Fibroblast of the aortic adventitia (primary cell): ENCODE data around the gene UQCR10. TPM values are rescaled to one million over a fixed set of nuclear protein-coding genes. Genes with fewer than 3 reads are reported as not detected.

ENCODE experiments used
- DNase-seq: peaks from one replicate; pipeline ENCODE4 v3.0.0-alpha.2; 2010; ENCODE audit warnings: low read depth
- H3K4me3 ChIP-seq: 2 replicates; pipeline ENCODE4 v1.5.1; 2011; ENCODE audit warnings: low read depth, mild to moderate bottlenecking, control low read depth, low read length, moderate library complexity
- total RNA-seq: library from RNA; depleted of rRNA; stranded (reverse); fragments of >200 nt; gene quantifications from 2 replicates; pipeline ENCODE4 v1.2.3, GENCODE V29; 2012; ENCODE audit warnings: low replicate concordance
- TF ChIP-seq, protein P1 (sequence below): IDR thresholded peaks from 2 replicates; pipeline ENCODE4 v1.5.1; 2011; ENCODE audit warnings: mild to moderate bottlenecking, low read length, control low read depth, inconsistent platforms; ENCODE audit not compliant: insufficient read depth

UQCR10 gene
- total RNA-seq, 1 donor: 53.2 TPM

DNA sequence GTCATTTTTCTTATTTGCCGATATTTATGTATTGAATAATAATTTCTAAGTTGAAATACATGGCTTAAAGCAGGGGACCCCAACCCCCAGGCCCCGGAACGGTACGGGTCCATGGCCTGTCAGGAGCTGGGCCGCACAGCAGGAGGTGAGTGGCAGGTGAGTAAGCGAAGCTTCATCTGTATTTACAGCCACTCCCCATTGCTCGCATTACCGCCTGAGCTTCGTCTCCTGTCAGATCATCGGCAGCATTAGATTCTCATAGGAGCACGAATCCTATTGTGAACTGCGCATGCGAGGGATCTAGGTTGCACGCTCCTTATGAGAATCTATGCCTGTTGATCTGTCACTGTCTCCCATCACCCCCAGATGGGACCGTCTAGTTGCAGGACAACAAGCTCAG is 4.9 kb upstream of the UQCR10 start:
- DNase-seq: no peak
- TF ChIP-seq, protein P1, sequence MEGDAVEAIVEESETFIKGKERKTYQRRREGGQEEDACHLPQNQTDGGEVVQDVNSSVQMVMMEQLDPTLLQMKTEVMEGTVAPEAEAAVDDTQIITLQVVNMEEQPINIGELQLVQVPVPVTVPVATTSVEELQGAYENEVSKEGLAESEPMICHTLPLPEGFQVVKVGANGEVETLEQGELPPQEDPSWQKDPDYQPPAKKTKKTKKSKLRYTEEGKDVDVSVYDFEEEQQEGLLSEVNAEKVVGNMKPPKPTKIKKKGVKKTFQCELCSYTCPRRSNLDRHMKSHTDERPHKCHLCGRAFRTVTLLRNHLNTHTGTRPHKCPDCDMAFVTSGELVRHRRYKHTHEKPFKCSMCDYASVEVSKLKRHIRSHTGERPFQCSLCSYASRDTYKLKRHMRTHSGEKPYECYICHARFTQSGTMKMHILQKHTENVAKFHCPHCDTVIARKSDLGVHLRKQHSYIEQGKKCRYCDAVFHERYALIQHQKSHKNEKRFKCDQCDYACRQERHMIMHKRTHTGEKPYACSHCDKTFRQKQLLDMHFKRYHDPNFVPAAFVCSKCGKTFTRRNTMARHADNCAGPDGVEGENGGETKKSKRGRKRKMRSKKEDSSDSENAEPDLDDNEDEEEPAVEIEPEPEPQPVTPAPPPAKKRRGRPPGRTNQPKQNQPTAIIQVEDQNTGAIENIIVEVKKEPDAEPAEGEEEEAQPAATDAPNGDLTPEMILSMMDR: no peak
- no peak overlapping the region for H3K4me3 ChIP-seq

DNA sequence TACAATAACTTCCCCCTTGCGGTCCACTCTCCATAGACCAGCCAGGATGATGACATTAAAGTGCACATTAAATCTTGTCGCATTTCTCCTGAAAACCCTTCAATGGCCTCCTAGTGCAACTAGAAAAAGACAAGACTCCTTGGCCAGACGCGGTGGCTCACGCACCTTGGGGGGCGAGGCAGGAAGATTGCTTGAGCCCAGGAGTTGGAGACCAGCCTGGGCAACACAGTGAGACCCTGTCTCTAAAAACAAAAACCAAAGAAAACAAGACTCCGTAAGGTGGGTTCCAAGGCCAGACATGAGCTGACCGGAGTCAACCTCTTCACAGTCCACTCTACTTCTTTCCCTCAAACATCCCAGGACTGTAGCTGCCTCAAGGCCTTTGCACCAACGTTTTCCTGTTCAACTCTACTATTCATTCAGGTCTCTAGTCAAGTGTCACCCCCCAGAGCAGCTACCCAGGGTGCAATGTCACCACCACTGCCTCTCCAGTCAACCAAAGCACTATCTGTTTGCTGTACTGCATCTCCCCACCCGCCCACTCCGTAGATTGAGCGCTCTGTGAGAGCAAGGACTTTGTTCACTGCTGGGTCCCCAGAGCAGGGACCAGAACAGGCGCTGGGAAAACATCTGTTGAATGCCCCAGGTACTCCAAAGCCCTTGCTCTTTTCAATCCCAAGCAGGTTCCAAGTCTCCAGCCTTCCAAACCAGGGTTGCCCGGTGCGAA is 1.1 kb upstream of the UQCR10 start:
- TF ChIP-seq, protein P1: no peak
- H3K4me3 ChIP-seq: peak overlapping the region; percentile 95
- no peak for DNase-seq

DNA sequence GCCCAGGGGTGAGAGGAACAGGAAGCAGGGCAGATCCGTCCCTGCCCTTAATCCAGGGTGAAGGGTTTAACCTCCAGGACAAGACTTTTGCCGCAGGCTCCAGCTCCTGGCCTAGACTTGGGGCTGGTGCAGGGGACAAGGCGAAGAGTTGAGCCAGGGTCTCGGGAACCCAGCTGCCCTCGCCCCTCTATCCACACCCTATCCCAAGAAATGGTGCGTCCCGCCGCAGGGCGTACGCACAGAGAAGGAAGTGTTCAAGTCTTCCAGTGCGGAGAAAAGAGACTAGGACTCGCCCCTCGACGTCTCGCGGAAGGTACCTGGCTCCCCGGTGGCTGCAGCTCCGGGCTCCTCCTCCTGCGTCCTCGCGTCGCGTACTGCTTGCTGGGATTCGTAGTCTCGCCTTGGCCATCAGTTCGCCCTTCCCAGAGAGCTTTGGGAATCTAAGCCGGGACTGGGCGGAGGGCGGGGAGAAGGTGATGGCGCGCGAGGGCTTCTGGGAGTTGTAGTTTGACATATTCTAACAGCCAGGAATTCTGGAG is 468 bp upstream of the UQCR10 start, which contains the start of gene ZMAT5:
TSS of gene ZMAT5 (minus strand) at position 376 of the 539 bp plus-strand sequence. CDS start 18,463 bp downstream, outside the sequence.
- TF ChIP-seq, protein P1: no peak
- H3K4me3 ChIP-seq: peak within 1 kb of the TSS; percentile 100
- DNase-seq: peak; percentile 96

DNA sequence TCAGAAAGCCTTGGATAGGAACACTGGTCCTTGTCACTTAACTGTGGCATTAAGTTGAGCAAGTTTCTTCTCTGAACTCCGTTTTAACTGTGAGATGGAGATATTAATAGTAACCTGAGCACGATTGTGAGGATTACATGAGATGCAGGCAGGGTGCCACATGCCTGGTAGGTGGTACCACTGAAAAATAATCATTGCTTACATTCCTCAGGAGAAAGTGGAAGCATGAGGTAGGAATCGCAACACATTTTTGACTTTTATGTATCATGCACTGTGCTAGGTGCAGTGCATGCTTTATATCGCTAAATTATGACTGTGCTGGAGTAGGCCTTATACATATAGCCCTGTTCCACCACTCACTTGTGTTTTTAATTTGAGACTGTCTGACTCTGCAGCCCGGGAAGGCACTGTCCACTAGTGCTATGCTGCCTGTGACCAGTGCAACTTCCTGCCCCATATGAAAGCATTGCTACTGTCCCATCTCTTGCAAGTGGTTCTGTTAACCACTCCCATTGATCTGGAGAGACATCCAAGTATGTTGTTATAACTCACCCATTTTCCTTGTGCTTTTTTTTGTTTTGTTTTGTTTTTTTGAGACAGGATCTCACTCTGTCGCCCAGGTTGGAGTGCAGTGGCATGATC is 1.0 kb downstream of the UQCR10 start:
- TF ChIP-seq, protein P1: no peak
- no peak for DNase-seq
- peak overlapping the region; percentile 100 for H3K4me3 ChIP-seq

DNA sequence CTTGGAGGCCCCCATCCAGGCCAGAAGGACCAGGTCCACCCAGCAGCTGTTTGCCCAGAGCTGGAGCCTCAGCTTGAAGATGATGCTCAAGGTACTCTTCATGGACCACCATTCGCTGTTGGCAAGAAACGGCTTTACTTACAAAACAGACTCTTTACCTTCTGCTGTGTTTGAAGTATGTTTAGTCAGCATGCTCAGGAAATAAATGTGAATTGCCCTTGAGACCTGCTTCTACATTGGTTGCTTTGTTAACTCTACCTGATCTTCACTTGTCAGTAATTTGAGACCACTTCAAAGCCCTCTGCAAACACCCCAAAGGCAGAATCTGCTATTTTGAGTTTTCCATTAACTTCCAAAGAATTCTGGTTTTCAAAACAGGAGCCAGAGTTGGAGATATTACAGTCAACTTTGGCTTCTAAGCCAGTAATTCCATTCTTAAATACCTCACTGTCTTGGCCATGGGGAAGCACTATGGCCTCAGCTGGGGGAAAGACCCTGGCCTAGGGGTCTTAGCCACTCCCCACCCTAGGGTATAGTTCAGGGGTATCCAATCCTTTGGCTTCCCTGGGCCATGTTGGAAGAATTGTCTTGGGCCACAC is 2.7 kb downstream of the UQCR10 start:
- DNase-seq: no peak
- no peak overlapping the region for H3K4me3 ChIP-seq
- TF ChIP-seq, protein P1: no peak

DNA sequence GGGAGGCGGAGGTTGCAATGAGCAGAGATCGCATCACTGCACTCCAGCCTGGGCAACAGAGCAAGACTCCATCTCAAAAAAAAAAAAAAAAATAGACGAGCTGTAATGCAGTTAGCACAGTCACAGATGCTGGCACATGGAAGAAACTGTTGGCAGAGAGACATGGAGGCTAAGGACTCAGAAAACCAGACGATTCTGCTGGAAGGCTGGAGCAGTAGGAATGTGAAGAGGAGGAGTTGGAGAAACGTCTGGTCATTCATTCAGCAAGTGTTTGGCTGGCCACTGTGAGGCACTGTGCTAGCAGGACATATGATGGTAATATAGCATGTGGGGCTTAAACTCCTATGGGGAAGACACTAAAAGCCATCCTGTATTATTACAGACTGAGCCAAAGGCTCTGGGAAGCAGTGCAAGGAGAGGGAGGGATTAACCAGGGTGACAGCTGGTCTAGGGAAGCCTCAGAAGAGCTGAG is 5.0 kb downstream of the UQCR10 start:
- peak; percentile 91 for DNase-seq
- no peak overlapping the region for H3K4me3 ChIP-seq
- TF ChIP-seq, protein P1: peak; percentile 65
